ENCODE results near the gene TIFAB.
A peak's percentile ranks its signal among the peaks of the same experiment; 100 is the strongest.
"Not testable (repeated sequence)": the region's sequence is repeated elsewhere in the genome, so short reads cannot be mapped to it uniquely, and the experiment has no call there.

TIFAB gene

GRCh38 chr5:135452321-135453030, at the start of gene TIFAB:
TSS of gene TIFAB (minus strand) at chr5:135452351. CDS start at chr5:135449939, 2,412 bp downstream.
- no peak for DNase-seq

- no peak for DNase-seq
Observed at GRCh38 chr5:135498637-135498995, 46.5 kb upstream of the TIFAB start.

GRCh38 chr5:135497971-135498636, 46.0 kb upstream of the TIFAB start:
- DNase-seq, result no peak

GRCh38 chr5:135495531-135495930, 43.4 kb upstream of the TIFAB start:
- not testable (repeated sequence) for DNase-seq

- no peak for DNase-seq
Observed at GRCh38 chr5:135494196-135494595, 42.0 kb upstream of the TIFAB start.

GRCh38 chr5:135493406-135494180, 41.4 kb upstream of the TIFAB start:
- peak; percentile 54 for DNase-seq

GRCh38 chr5:135492319-135492626, 40.1 kb upstream of the TIFAB start:
- DNase-seq, result no peak

GRCh38 chr5:135491552-135492318, 39.6 kb upstream of the TIFAB start:
- no peak for DNase-seq

- DNase-seq, result no peak
Observed at GRCh38 chr5:135491038-135491551, 38.9 kb upstream of the TIFAB start.

- no peak for DNase-seq
Observed at GRCh38 chr5:135490245-135491037, 38.3 kb upstream of the TIFAB start.

GRCh38 chr5:135489466-135490244, 37.5 kb upstream of the TIFAB start:
- no peak for DNase-seq

GRCh38 chr5:135488727-135489465, 36.7 kb upstream of the TIFAB start:
- no peak for DNase-seq

- DNase-seq, result no peak
Observed at GRCh38 chr5:135487839-135488514, 35.8 kb upstream of the TIFAB start.

- no peak for DNase-seq
Observed at GRCh38 chr5:135487037-135487395, 34.9 kb upstream of the TIFAB start.

- no peak for DNase-seq
Observed at GRCh38 chr5:135486131-135487036, 34.2 kb upstream of the TIFAB start.

GRCh38 chr5:135484674-135485086, 32.5 kb upstream of the TIFAB start:
- no peak for DNase-seq

GRCh38 chr5:135483254-135483653, 31.1 kb upstream of the TIFAB start:
- DNase-seq, result no peak

- no peak for DNase-seq
Observed at GRCh38 chr5:135482381-135482933, 30.3 kb upstream of the TIFAB start.

- no peak for DNase-seq
Observed at GRCh38 chr5:135481909-135482311, 29.8 kb upstream of the TIFAB start.
